Stimulated activated CD8-positive, alpha-beta memory T cell treated with anti-CD3 and anti-CD28 coated beads, Interleukin-4, amount 100 ng/mL, for 48 hours (primary cell): Measurements from ENCODE around the gene THUMPD2.

Source experiments
- DNase-seq: peaks from one replicate; pipeline ENCODE4 v3.0.0-alpha.2; 2020

Gene THUMPD2

GRCh38 chr2:39715822-39716221, 63.2 kb downstream of the THUMPD2 start:
- no peak for DNase-seq

GRCh38 chr2:39715095-39715494, 64.0 kb downstream of the THUMPD2 start:
- DNase-seq = no peak

- DNase-seq = no peak
These were observed 66.1 kb downstream of the THUMPD2 start for GRCh38 chr2:39712953-39713352.

GRCh38 chr2:39710807-39711206, 68.3 kb downstream of the THUMPD2 start:
- DNase-seq = no peak

- DNase-seq = no peak
These were observed 71.1 kb downstream of the THUMPD2 start for GRCh38 chr2:39708003-39708402.

- no peak for DNase-seq
These were observed 72.1 kb downstream of the THUMPD2 start for GRCh38 chr2:39706945-39707344.

- DNase-seq = no peak
These were observed 72.7 kb downstream of the THUMPD2 start for GRCh38 chr2:39706312-39706711.

GRCh38 chr2:39705638-39706037, 73.4 kb downstream of the THUMPD2 start:
- DNase-seq = no peak

- DNase-seq = no peak
These were observed 74.5 kb downstream of the THUMPD2 start for GRCh38 chr2:39704540-39704939.

GRCh38 chr2:39703181-39703872, 75.7 kb downstream of the THUMPD2 start:
- DNase-seq = no peak

GRCh38 chr2:39701137-39701536, 77.9 kb downstream of the THUMPD2 start:
- DNase-seq = no peak

- DNase-seq = no peak
These were observed 81.6 kb downstream of the THUMPD2 start for GRCh38 chr2:39697454-39697853.

- DNase-seq = no peak
These were observed 82.2 kb downstream of the THUMPD2 start for GRCh38 chr2:39696838-39697237.

- DNase-seq = no peak
These were observed 82.9 kb downstream of the THUMPD2 start for GRCh38 chr2:39696101-39696553.

- no peak for DNase-seq
These were observed 85.8 kb downstream of the THUMPD2 start for GRCh38 chr2:39693245-39693644.

- DNase-seq = no peak
These were observed 89.2 kb downstream of the THUMPD2 start for GRCh38 chr2:39689876-39690275.

- DNase-seq = no peak
These were observed 89.7 kb downstream of the THUMPD2 start for GRCh38 chr2:39689272-39689841.

- DNase-seq = no peak
These were observed 90.9 kb downstream of the THUMPD2 start for GRCh38 chr2:39688181-39688580.

GRCh38 chr2:39686456-39686855, 92.6 kb downstream of the THUMPD2 start:
- no peak for DNase-seq
